Measurements from ENCODE around the gene MTHFD1L.

DNA sequence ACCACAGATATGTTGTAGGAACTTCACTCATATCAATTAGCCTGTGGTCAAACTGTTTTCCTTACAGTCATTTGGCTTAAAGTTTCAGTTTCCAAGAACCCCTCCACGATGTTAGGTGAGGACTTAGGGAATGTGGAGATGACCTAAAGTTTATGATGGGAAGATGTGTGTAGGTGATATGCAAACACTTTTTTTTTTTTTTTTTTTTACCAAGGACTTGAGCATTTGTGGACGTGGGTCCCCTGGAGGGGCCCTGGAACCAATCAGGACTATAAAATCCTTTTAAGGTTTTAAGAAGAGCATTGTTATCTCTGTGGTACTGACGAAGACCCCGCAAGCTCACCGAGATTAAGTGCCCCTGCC, 478 bp upstream of the MTHFD1L start:
- TF ChIP-seq POLR2A (IDR thresholded peaks at IDR 0.05) (no peak), CTCF (IDR thresholded peaks at IDR 0.05 in 8 of 11, conservative IDR thresholded peaks at IDR 0.05 in 3 of 11) (no peak), POLR2AphosphoS5 (IDR thresholded peaks at IDR 0.05) (no peak)
